ENCODE results near the gene GRAMD2B. TPM values are rescaled to one million over a fixed set of nuclear protein-coding genes. Genes with fewer than 3 reads are reported as not detected.

GRAMD2B gene
- total RNA-seq, 2 experiments from 2014 or later: 7.2 to 9.4 TPM

DNA sequence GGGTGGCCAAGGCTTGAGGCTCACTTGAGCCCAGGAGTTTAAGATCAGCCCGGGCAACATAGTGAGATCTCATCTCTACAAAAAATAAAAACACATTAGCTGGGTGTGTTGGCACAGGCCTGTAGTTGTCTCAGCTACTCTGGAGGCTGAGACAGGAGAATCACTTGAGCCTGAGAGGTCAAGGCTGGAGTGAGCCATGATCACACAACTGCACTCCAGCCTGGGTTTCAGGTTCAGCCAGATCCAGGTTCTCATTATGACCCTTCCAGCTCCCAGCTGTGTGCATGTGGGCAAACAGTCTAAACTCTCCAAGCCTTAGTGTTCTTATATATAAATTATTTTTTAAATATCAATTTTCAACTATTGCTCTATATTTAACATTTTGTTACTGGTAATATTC lies 103.9 kb downstream of the GRAMD2B start:
- H3K4me3 Mint-ChIP-seq: no peak overlapping the region
- Histone ChIP-seq H3K9me3 (ENCODE audit: control insufficient read depth in 1 of 2, insufficient read depth in 1 of 2, low read length in 2 of 2) (no peaks in the 10 kb centered on the region), H3K36me3 (ENCODE audit: insufficient read depth, low read length) (no peaks in the 10 kb centered on the region), H3K4me1 (ENCODE audit: insufficient read depth, low read length) (no peaks in the 10 kb centered on the region), H3K27ac (ENCODE audit: low read depth in 1 of 2, low read length in 2 of 2) (no peak overlapping the region), H3K4me3 (ENCODE audit: low read length) (no peak overlapping the region), H3K27me3 (ENCODE audit: control insufficient read depth in 1 of 2, insufficient read depth in 2 of 2, low read length in 2 of 2) (no peaks in the 10 kb centered on the region)
- CTCF ChIA-PET: no interaction called here
- no peaks in the 10 kb centered on the region for H3K36me3 Mint-ChIP-seq (ENCODE audit: low read depth)
- H3K4me1 Mint-ChIP-seq (ENCODE audit: low read depth): no peaks in the 10 kb centered on the region
- POLR2A ChIA-PET: no interaction called here
- TF ChIP-seq, protein P1, sequence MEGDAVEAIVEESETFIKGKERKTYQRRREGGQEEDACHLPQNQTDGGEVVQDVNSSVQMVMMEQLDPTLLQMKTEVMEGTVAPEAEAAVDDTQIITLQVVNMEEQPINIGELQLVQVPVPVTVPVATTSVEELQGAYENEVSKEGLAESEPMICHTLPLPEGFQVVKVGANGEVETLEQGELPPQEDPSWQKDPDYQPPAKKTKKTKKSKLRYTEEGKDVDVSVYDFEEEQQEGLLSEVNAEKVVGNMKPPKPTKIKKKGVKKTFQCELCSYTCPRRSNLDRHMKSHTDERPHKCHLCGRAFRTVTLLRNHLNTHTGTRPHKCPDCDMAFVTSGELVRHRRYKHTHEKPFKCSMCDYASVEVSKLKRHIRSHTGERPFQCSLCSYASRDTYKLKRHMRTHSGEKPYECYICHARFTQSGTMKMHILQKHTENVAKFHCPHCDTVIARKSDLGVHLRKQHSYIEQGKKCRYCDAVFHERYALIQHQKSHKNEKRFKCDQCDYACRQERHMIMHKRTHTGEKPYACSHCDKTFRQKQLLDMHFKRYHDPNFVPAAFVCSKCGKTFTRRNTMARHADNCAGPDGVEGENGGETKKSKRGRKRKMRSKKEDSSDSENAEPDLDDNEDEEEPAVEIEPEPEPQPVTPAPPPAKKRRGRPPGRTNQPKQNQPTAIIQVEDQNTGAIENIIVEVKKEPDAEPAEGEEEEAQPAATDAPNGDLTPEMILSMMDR (IDR thresholded peaks at IDR 0.05): no peak
- no peak for DNase-seq
- no peak for ATAC-seq (ENCODE audit: poor library complexity)
- H3K27me3 Mint-ChIP-seq: no peaks in the 10 kb centered on the region
- H3K9me3 Mint-ChIP-seq: peaks cover 5% of the 10 kb centered on the region
- no peak overlapping the region for H3K27ac Mint-ChIP-seq
- intact Hi-C loops (cut with DNase I, micrococcal nuclease): no loop called here

DNA sequence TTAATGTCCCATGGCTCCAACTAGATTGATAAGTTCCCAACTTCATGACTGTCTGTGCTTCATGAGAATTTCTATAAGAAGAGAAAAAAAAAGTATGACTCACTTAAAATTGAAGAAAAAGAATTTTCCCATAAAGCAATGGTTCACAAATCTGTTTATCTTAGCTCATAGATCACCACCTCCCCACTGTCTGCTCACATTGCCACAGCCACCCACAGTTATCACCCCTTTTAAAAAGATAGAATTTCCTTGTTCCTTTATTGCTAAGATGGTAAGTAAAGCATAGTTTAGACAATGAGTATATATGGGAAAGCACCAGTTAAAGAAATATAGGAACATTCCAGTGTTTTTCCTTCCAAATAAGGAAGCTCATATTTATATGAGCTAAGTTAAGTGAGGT lies 104.7 kb downstream of the GRAMD2B start:
- Mint-ChIP-seq H3K9me3 (peaks cover 5% of the 10 kb centered on the region), H3K4me1 (ENCODE audit: low read depth) (no peaks in the 10 kb centered on the region), H3K27ac (no peak overlapping the region), H3K4me3 (no peak overlapping the region), H3K36me3 (ENCODE audit: low read depth) (no peaks in the 10 kb centered on the region), H3K27me3 (no peaks in the 10 kb centered on the region)
- Histone ChIP-seq H3K27me3 (ENCODE audit: control insufficient read depth in 1 of 2, insufficient read depth in 2 of 2, low read length in 2 of 2) (no peaks in the 10 kb centered on the region), H3K9me3 (ENCODE audit: control insufficient read depth in 1 of 2, insufficient read depth in 1 of 2, low read length in 2 of 2) (no peaks in the 10 kb centered on the region), H3K27ac (ENCODE audit: low read depth in 1 of 2, low read length in 2 of 2) (no peak overlapping the region), H3K36me3 (ENCODE audit: insufficient read depth, low read length) (no peaks in the 10 kb centered on the region), H3K4me3 (ENCODE audit: low read length) (no peak overlapping the region), H3K4me1 (ENCODE audit: insufficient read depth, low read length) (no peaks in the 10 kb centered on the region)
- intact Hi-C loops (cut with DNase I, micrococcal nuclease): no loop called here
- ChIA-PET CTCF (interaction anchor here (0.6 kb wide), 1 partner anchor 161 kb away, joined by 3 read pairs; no protein-coding TSS in a partner anchor), POLR2A (no interaction called here)
- DNase-seq (no peak), ATAC-seq (ENCODE audit: poor library complexity) (no peak)
- TF ChIP-seq, protein P1 (IDR thresholded peaks at IDR 0.05): no peak

DNA sequence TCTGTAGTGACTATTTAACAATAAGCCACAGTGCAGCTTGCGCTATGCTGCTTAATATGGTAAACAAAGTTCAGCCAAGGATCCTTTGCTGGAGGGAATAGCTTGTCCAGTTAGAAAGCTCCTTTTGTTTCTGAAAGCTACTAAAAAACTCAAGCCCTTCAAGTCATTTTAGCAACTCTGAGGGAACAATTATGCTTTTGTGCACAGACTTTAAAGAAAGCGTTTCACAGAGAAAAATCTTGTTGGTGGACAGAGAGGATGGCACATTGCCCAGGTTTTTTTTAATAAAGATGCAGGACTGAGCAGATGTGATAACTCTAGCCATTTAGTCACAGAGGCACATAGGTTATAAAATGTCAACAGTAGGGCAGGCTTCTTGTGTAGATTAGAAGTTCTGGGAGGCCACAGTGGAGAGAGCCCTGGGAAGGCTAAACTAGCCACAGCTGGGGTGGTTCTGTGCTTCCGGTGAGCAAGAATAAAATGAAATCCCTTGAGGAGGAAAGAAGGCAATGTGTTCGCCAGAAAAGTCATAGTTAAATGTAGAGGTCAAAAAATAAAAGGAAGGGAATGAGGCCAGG lies 108.4 kb downstream of the GRAMD2B start:
- ChIA-PET CTCF (interaction anchor here (1.2 to 1.6 kb wide), 2 partner anchors 192 to 193 kb away, joined by 3 to 4 read pairs; no protein-coding TSS in a partner anchor), POLR2A (no interaction called here)
- Histone ChIP-seq H3K36me3 (ENCODE audit: insufficient read depth, low read length) (no peaks in the 10 kb centered on the region), H3K4me1 (ENCODE audit: insufficient read depth, low read length) (no peaks in the 10 kb centered on the region), H3K27ac (ENCODE audit: low read depth in 1 of 2, low read length in 2 of 2) (no peak overlapping the region), H3K9me3 (ENCODE audit: control insufficient read depth in 1 of 2, insufficient read depth in 1 of 2, low read length in 2 of 2) (no peaks in the 10 kb centered on the region), H3K4me3 (ENCODE audit: low read length) (no peak overlapping the region), H3K27me3 (ENCODE audit: control insufficient read depth in 1 of 2, insufficient read depth in 2 of 2, low read length in 2 of 2) (no peaks in the 10 kb centered on the region)
- Mint-ChIP-seq H3K4me1 (ENCODE audit: low read depth) (no peaks in the 10 kb centered on the region), H3K27me3 (no peaks in the 10 kb centered on the region), H3K36me3 (ENCODE audit: low read depth) (no peaks in the 10 kb centered on the region), H3K4me3 (no peak overlapping the region), H3K27ac (no peak overlapping the region), H3K9me3 (peaks cover 3% of the 10 kb centered on the region)
- TF ChIP-seq, protein P1 (IDR thresholded peaks at IDR 0.05): no peak
- DNase-seq (no peak), ATAC-seq (ENCODE audit: poor library complexity) (no peak)
- intact Hi-C loops (cut with DNase I, micrococcal nuclease): loop anchor here in 1 of 2 experiments (5.0 kb wide), 1 partner anchor 69 kb away; no protein-coding TSS in a partner anchor

Measured in CD4-positive, alpha-beta T cell (primary cell).